Left ventricle myocardium inferior (tissue), 1 donor: ENCODE measurements around the gene ASCL4. TPM values are rescaled to one million over a fixed set of nuclear protein-coding genes. Genes with fewer than 3 reads are reported as not detected.

Source experiments
- DNase-seq: peaks from one replicate; pipeline ENCODE4 v3.0.0-alpha.2; 2020
- H3K27ac ChIP-seq: fragments of 200-600 bp; replicated peaks from 2 replicates; pipeline ENCODE4 v1.8.0; 2021
- H3K27me3 ChIP-seq: fragments of 200-600 bp; 2 replicates; pipeline ENCODE4 v1.8.0; 2021; ENCODE audit warnings: low read depth
- H3K36me3 ChIP-seq: fragments of 200-600 bp; 2 replicates; pipeline ENCODE4 v1.8.0; 2021
- H3K4me1 ChIP-seq: fragments of 200-600 bp; 2 replicates; pipeline ENCODE4 v1.8.0; 2021
- H3K4me3 ChIP-seq: fragments of 200-600 bp; 2 replicates; pipeline ENCODE4 v1.8.0; 2021; ENCODE audit warnings: mild to moderate bottlenecking, moderate library complexity
- H3K9me3 ChIP-seq: fragments of 200-600 bp; replicated peaks from 2 replicates; pipeline ENCODE4 v1.8.0; 2021
- intact Hi-C: fragments of 100-400 bp; cut with micrococcal nuclease; formaldehyde crosslinking; loops from one replicate; pipeline ENCODE4 v1.11.0; 2022
- total RNA-seq: library from RNA; stranded (reverse); fragmentation: NEBNext Ultra II Directional; extraction: Animal tissue kit (Norgen Biotek cat#: 25700); gene quantifications from one replicate; pipeline ENCODE4 v1.2.1, GENCODE V29; 2021
- TF ChIP-seq, protein P1 (sequence below): fragments of 200-600 bp; IDR thresholded peaks from 2 replicates; pipeline ENCODE4 v1.8.0; 2021; ENCODE audit warnings: antibody characterized with exemption, mild to moderate bottlenecking, borderline replicate concordance
- donor health status: DM: no; HTN: yes; CAD: no; lungs with severe emphysema.

Gene ASCL4
- total RNA-seq, 1 donor from 2014 or later = not detected

DNA sequence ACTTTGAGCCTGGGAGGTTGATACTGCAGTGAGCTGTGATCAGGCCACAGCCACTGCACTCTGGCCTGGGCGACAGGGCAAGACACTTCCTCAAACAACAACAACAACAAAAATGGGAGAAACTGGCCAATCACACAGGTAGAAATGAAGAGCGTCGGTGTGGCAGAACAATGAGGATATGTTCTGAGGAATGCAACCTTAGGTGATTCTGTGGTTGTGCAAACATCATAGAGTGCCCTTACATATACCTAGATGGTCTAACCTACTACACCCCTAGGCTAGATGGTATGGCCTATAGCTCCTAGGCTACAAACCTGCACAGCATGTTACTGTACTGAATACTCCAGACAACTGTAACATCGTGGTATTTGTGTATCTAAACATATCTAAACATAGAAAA lies 9.9 kb upstream of the ASCL4 start:
- Histone ChIP-seq H3K4me1 (peaks cover 18% of the 10 kb centered on the region), H3K36me3 (no peaks in the 10 kb centered on the region), H3K4me3 (no peak overlapping the region), H3K27me3 (no peaks in the 10 kb centered on the region), H3K9me3 (no peaks in the 10 kb centered on the region), H3K27ac (no peak overlapping the region)
- intact Hi-C loops = no loop called here
- no peak for DNase-seq
- TF ChIP-seq, protein P1, sequence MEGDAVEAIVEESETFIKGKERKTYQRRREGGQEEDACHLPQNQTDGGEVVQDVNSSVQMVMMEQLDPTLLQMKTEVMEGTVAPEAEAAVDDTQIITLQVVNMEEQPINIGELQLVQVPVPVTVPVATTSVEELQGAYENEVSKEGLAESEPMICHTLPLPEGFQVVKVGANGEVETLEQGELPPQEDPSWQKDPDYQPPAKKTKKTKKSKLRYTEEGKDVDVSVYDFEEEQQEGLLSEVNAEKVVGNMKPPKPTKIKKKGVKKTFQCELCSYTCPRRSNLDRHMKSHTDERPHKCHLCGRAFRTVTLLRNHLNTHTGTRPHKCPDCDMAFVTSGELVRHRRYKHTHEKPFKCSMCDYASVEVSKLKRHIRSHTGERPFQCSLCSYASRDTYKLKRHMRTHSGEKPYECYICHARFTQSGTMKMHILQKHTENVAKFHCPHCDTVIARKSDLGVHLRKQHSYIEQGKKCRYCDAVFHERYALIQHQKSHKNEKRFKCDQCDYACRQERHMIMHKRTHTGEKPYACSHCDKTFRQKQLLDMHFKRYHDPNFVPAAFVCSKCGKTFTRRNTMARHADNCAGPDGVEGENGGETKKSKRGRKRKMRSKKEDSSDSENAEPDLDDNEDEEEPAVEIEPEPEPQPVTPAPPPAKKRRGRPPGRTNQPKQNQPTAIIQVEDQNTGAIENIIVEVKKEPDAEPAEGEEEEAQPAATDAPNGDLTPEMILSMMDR = no peak

DNA sequence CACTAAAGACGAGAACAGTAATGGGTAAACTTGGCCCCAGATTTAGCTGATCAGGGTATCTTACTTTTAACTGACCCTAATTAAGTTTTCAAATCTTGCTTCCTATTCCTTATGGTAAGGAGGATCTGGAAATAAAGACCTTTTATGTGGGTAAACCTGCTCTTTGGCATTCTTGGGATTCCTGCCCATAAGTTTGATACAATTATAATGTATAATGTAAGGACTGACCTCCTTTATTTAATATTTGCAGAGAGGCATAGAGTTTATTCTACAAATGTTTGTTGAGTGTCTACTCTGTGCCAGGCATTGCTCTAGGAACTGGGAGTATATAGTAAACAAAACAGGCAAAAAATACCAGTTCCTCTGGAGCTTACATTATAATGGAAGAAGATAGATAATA lies 9.2 kb upstream of the ASCL4 start:
- Histone ChIP-seq H3K9me3 (no peaks in the 10 kb centered on the region), H3K4me3 (no peak overlapping the region), H3K4me1 (peaks cover 11% of the 10 kb centered on the region), H3K27me3 (peaks cover 7% of the 10 kb centered on the region), H3K27ac (no peak overlapping the region), H3K36me3 (no peaks in the 10 kb centered on the region)
- TF ChIP-seq, protein P1 = no peak
- intact Hi-C loops = no loop called here
- DNase-seq = no peak

DNA sequence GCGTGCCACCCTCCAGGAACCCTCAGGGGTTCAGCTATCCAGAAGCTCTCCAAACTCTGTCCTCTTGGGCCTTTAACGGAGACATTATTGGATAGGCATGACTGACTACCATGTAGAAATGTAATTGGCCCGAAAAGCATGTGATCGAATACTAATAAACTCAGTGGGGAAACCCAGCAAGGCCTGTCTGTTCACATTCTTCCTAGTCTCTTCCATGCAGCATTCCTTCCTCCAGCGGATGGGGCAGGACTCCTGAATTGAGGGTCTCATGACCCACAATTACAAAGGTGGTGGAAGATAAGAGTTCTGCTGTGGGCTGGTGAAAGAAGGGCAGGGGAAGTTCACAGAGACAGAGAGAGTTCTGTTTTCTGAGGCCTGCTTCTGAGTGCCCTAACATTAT lies 7.0 kb upstream of the ASCL4 start:
- intact Hi-C loops = no loop called here
- H3K27ac ChIP-seq = no peak overlapping the region

DNA sequence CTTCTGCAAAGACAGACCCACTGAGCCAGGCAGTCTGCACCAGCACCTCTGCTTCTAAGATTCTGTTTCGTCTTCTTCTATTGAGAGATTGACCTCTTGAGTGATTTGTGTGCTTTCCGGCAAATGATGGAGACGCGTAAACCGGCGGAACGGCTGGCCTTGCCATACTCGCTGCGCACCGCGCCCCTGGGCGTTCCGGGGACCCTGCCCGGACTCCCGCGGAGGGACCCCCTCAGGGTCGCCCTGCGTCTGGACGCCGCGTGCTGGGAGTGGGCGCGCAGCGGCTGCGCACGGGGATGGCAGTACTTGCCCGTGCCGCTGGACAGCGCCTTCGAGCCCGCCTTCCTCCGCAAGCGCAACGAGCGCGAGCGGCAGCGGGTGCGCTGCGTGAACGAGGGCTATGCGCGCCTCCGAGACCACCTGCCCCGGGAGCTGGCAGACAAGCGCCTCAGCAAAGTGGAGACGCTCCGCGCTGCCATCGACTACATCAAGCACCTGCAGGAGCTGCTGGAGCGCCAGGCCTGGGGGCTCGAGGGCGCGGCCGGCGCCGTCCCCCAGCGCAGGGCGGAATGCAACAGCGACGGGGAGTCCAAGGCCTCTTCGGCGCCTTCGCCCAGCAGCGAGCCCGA lies 703 bp downstream of the ASCL4 start:
- DNase-seq = no peak
- intact Hi-C loops = no loop called here
- Histone ChIP-seq H3K4me3 (peak overlapping the region; percentile 47), H3K4me1 (peaks cover 7% of the 10 kb centered on the region), H3K36me3 (no peaks in the 10 kb centered on the region), H3K27me3 (peaks cover 99% of the 10 kb centered on the region), H3K9me3 (no peaks in the 10 kb centered on the region), H3K27ac (no peak overlapping the region)
- TF ChIP-seq, protein P1 = no peak

More for the DNA sequence above, 7.0 kb upstream of the ASCL4 start:
- no peak for DNase-seq
- Histone ChIP-seq H3K4me1 (no peaks in the 10 kb centered on the region), H3K27me3 (peaks cover 28% of the 10 kb centered on the region), H3K4me3 (no peak overlapping the region), H3K9me3 (no peaks in the 10 kb centered on the region), H3K36me3 (no peaks in the 10 kb centered on the region)
- TF ChIP-seq, protein P1 = no peak

DNA sequence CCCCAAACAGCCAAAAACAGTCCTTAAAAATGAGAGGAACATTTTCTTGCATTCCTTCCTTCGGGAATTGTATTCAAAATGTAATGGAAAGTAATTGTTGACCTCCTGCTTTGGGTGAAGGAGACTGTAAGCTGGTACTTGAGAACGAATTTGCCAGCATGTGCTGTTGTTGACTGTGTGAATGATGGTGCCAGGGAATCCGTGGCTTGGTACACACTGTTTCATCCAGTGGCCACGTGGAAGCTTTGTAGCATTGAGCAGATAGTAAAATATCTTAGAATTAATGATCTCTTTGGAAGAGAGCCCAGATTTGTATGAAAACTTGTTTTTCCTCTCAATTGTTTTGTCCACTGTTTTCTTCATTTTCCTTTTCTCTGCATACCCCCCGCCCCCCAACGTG lies 1.7 kb downstream of the ASCL4 start:
- H3K27ac ChIP-seq = no peak overlapping the region
- peaks cover 7% of the 10 kb centered on the region for H3K4me1 ChIP-seq
- peaks cover 98% of the 10 kb centered on the region for H3K27me3 ChIP-seq
- intact Hi-C loops = no loop called here
- H3K4me3 ChIP-seq = no peak overlapping the region
- TF ChIP-seq, protein P1 = no peak
- H3K36me3 ChIP-seq = no peaks in the 10 kb centered on the region
- H3K9me3 ChIP-seq = no peaks in the 10 kb centered on the region
- no peak for DNase-seq
